Keratinocyte (primary cell): ENCODE measurements around the gene SAMD11. TPM values are rescaled to one million over a fixed set of nuclear protein-coding genes. Genes with fewer than 3 reads are reported as not detected.
A peak's percentile ranks its signal among the peaks of the same experiment; 100 is the strongest.

Source experiments
- DNase-seq: peaks from one replicate; pipeline ENCODE4 v3.0.0-alpha.2; 2011; ENCODE audit warnings: low read depth, missing footprints, low spot score
- FAIRE-seq: peaks from 2 replicates; lab custom pipeline; 2011; peaks lifted over from hg19 to GRCh38; lab: Jason Lieb, UNC
- H2AFZ ChIP-seq: 2 replicates; pipeline ENCODE4 v1.6.0; 2012; ENCODE audit warnings: low read length, control low read depth, inconsistent platforms; ENCODE audit not compliant: control insufficient read depth
- H3K27ac ChIP-seq: 2 replicates; pipeline ENCODE4 v1.5.1; 2011; ENCODE audit warnings: low read length; ENCODE audit not compliant: control insufficient read depth, insufficient read depth
- H3K27me3 ChIP-seq: 3 replicates; pipeline ENCODE4 v1.6.0; 2011; ENCODE audit warnings: low read length; ENCODE audit not compliant: control insufficient read depth, insufficient read depth; ENCODE audit errors: extremely low read depth
- H3K36me3 ChIP-seq, 2 experiments: 2 replicates in 1 of 2; 3 replicates in 1 of 2; pipeline ENCODE4 v1.5.1; 2011; ENCODE audit warnings: low read length in 2 of 2, mild to moderate bottlenecking in 1 of 2; ENCODE audit not compliant: control insufficient read depth in 2 of 2, insufficient read depth in 2 of 2; ENCODE audit errors: extremely low read depth in 1 of 2
- H3K4me1 ChIP-seq: 3 replicates; pipeline ENCODE4 v1.5.1; 2011; ENCODE audit warnings: low read length; ENCODE audit not compliant: control insufficient read depth, insufficient read depth; ENCODE audit errors: extremely low read depth
- H3K4me2 ChIP-seq: 3 replicates; pipeline ENCODE4 v1.6.0; 2011; ENCODE audit warnings: low read depth, low read length; ENCODE audit not compliant: control insufficient read depth, insufficient read depth; ENCODE audit errors: extremely low read depth
- H3K4me3 ChIP-seq, 3 experiments: fragments of 200-600 bp in 1 of 3; sonication (generic) in 1 of 3; 2 replicates in 2 of 3; 3 replicates in 1 of 3; pipeline ENCODE4 v1.5.1; 2011 to 2016; ENCODE audit warnings: low read length in 3 of 3, mild to moderate bottlenecking in 3 of 3, control low read depth in 2 of 3, inconsistent platforms in 1 of 3, low read depth in 1 of 3, mixed read lengths in 1 of 3, mixed run types in 1 of 3, moderate library complexity in 1 of 3; ENCODE audit not compliant: control insufficient read depth in 2 of 3, insufficient read depth in 2 of 3; ENCODE audit errors: extremely low read depth in 1 of 3
- H3K79me2 ChIP-seq: 2 replicates; pipeline ENCODE4 v1.6.0; 2012; ENCODE audit warnings: low read length; ENCODE audit not compliant: control insufficient read depth, insufficient read depth
- H3K9ac ChIP-seq: 3 replicates; pipeline ENCODE4 v1.6.0; 2011; ENCODE audit warnings: low read length; ENCODE audit not compliant: control insufficient read depth, insufficient read depth; ENCODE audit errors: extremely low read depth
- H3K9me1 ChIP-seq: 3 replicates; pipeline ENCODE4 v1.6.0; 2011; ENCODE audit warnings: low read length; ENCODE audit not compliant: control insufficient read depth, insufficient read depth; ENCODE audit errors: extremely low read depth
- H3K9me3 ChIP-seq: 2 replicates; pipeline ENCODE4 v1.5.1; 2012; ENCODE audit warnings: low read depth, low read length; ENCODE audit not compliant: control insufficient read depth
- H4K20me1 ChIP-seq: 3 replicates; pipeline ENCODE4 v1.6.0; 2011; ENCODE audit warnings: low read length; ENCODE audit not compliant: control insufficient read depth, insufficient read depth; ENCODE audit errors: extremely low read depth
- EZH2 ChIP-seq: IDR thresholded peaks from one replicate; pipeline ENCODE4 v1.6.1; 2012; ENCODE audit warnings: inconsistent platforms, mild to moderate bottlenecking, low read length, moderate library complexity
- dilution Hi-C: fragments of 300-500 bp; cut with MboI; formaldehyde crosslinking; loops from one replicate; pipeline ENCODE4 v1.7.0; 2020; ENCODE audit warnings: low sequenced_read_pairs; ENCODE audit not compliant: extremely low pct_ligation_motif_present
- polyA plus RNA-seq, 5 experiments: library from polyadenylated mRNA; depleted of rRNA in 3 of 5; stranded (reverse) in 3 of 5; stranded (forward) in 1 of 5; unstranded in 1 of 5; fragments of >200 nt; gene quantifications; 1 replicate in 1 of 5; 2 replicates in 3 of 5; 3 replicates in 1 of 5; pipeline versions ENCODE4 v1.2.1 to v1.2.3, GENCODE V29; 2011 to 2012; ENCODE audit warnings: missing spikeins in 2 of 5, low read depth in 1 of 5, low replicate concordance in 1 of 5
- TF ChIP-seq, protein P1 (sequence below), 3 experiments: IDR thresholded peaks in 1 of 3; conservative IDR thresholded peaks in 1 of 3; optimal IDR thresholded peaks in 1 of 3; 2 replicates in 2 of 3; 3 replicates in 1 of 3; pipeline versions ENCODE3 to v1.5.1; 2011; ENCODE audit warnings: low read length in 3 of 3, mild to moderate bottlenecking in 3 of 3, moderate library complexity in 2 of 3, control low read depth in 1 of 3, inconsistent platforms in 1 of 3; ENCODE audit not compliant: insufficient read depth in 2 of 3; ENCODE audit errors: extremely low read depth in 1 of 3

Gene SAMD11
- polyA plus RNA-seq, 1 donor (not counting 4 experiments of a cell fraction or from before 2014, with no cell fraction given) = not detected

DNA sequence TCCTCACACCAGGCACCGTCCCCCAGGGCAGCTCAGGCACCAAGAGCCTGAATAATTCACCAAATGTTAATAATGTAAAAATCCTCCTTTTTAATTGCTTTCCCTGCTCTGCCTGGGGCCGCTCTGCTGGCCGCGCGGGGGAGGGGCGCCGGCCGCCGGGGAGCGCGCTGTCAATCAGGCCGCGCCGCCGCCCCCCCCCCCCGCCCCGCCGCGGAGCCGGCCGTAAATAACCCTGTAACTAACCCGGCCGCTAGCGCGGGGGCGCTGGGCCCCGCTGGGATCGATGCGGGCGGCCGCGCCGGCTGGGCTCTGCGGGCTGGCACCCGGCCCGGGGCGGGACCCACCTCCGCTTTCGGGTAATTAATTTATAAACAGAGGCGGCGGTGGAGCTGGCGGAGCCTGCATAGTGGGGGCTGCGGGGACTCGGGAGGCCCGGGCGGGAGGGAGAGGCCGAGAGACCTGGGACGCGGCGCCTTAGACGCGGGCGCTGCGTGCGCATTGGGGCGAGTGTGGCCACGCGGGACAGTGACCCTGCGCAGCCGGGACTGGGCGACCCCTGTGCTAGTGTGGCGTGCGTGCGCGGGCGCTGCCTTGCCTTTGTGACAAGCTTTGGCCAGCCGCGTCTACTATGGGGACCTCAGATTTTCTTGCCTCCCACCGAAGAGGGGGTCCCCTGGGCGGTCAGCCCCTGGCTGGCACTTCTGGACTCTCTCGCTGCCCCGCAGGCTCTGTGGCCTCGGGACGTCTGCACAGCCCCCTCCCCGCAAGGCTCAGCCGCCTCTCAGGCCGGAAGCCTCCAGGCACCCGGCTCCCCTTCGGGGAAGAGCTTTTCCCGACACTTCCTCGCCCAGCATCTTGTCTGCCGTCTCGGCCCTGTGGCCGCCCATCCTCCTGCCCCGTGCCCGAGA lies 16.6 kb downstream of the SAMD11 start:
- H3K4me3 ChIP-seq = peak overlapping the region; percentile 6 to 64 (median 14)
- no peaks in the 10 kb centered on the region for H3K9me3 ChIP-seq
- H3K9ac ChIP-seq = no peak overlapping the region
- peak; percentile 100 for TF ChIP-seq EZH2
- TF ChIP-seq, protein P1, sequence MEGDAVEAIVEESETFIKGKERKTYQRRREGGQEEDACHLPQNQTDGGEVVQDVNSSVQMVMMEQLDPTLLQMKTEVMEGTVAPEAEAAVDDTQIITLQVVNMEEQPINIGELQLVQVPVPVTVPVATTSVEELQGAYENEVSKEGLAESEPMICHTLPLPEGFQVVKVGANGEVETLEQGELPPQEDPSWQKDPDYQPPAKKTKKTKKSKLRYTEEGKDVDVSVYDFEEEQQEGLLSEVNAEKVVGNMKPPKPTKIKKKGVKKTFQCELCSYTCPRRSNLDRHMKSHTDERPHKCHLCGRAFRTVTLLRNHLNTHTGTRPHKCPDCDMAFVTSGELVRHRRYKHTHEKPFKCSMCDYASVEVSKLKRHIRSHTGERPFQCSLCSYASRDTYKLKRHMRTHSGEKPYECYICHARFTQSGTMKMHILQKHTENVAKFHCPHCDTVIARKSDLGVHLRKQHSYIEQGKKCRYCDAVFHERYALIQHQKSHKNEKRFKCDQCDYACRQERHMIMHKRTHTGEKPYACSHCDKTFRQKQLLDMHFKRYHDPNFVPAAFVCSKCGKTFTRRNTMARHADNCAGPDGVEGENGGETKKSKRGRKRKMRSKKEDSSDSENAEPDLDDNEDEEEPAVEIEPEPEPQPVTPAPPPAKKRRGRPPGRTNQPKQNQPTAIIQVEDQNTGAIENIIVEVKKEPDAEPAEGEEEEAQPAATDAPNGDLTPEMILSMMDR (optimal IDR thresholded peaks at IDR 0.05 in 1 of 3, IDR thresholded peaks at IDR 0.05 in 1 of 3, conservative IDR thresholded peaks at IDR 0.05 in 1 of 3; ENCODE audit: extremely low read depth in 1 of 3, insufficient read depth in 2 of 3, low read length in 3 of 3) = no peak
- H3K4me2 ChIP-seq = peak overlapping the region; percentile 69
- H2AFZ ChIP-seq = no peak overlapping the region
- H3K36me3 ChIP-seq = peaks cover 2% of the 10 kb centered on the region in 2 experiments
- H3K79me2 ChIP-seq = no peaks in the 10 kb centered on the region
- dilution Hi-C loops = no loop called here
- FAIRE-seq (no peak), DNase-seq (no peak)
- no peak overlapping the region for H3K27ac ChIP-seq
- peaks cover 11% of the 10 kb centered on the region for H3K4me1 ChIP-seq
- H4K20me1 ChIP-seq = no peaks in the 10 kb centered on the region
- H3K27me3 ChIP-seq = peaks cover 70% of the 10 kb centered on the region
- H3K9me1 ChIP-seq = no peaks in the 10 kb centered on the region

DNA sequence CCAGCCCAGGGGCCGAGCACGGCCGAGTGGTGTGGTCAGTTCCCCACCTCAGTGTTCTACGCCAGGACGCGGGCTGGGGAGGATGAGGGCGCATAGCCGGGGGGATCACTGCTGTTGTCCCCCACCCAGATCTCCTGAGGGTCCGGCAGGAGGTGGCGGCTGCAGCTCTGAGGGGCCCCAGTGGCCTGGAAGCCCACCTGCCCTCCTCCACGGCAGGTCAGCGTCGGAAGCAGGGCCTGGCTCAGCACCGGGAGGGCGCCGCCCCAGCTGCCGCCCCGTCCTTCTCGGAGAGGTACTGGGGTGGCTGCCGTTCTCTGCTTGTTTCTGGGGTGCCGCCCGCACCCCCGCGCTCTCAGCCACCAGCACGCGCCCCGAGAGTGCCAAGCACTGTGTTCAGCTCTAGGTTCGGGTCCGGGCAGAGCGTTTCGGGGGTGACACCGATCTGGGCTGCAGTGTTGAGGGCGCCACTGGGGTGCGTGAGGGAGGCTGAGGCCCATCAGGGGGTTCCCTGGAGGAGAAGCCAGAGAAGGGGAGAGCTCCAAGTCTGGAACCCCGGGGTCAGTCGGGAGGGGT lies 17.4 kb downstream of the SAMD11 start:
- Histone ChIP-seq H3K36me3 (peaks cover 6 to 7% of the 10 kb centered on the region in 2 experiments), H3K27me3 (peaks cover 63% of the 10 kb centered on the region), H4K20me1 (no peaks in the 10 kb centered on the region), H3K27ac (no peak overlapping the region), H3K4me1 (peaks cover 11% of the 10 kb centered on the region), H3K9me1 (no peaks in the 10 kb centered on the region), H3K9me3 (no peaks in the 10 kb centered on the region), H3K9ac (peak overlapping the region; percentile 4), H3K4me2 (peak overlapping the region; percentile 69), H3K79me2 (no peaks in the 10 kb centered on the region), H3K4me3 (peak overlapping the region in 2 of 3 experiments; percentile 32 to 64), H2AFZ (no peak overlapping the region)
- FAIRE-seq (no peak), DNase-seq (no peak)
- dilution Hi-C loops = no loop called here
- TF ChIP-seq EZH2 = peak; percentile 97
- TF ChIP-seq, protein P1 (optimal IDR thresholded peaks at IDR 0.05 in 1 of 3, IDR thresholded peaks at IDR 0.05 in 1 of 3, conservative IDR thresholded peaks at IDR 0.05 in 1 of 3; ENCODE audit: extremely low read depth in 1 of 3, insufficient read depth in 2 of 3, low read length in 3 of 3) = no peak
